Measurements from ENCODE around the gene ZBTB20.

DNA sequence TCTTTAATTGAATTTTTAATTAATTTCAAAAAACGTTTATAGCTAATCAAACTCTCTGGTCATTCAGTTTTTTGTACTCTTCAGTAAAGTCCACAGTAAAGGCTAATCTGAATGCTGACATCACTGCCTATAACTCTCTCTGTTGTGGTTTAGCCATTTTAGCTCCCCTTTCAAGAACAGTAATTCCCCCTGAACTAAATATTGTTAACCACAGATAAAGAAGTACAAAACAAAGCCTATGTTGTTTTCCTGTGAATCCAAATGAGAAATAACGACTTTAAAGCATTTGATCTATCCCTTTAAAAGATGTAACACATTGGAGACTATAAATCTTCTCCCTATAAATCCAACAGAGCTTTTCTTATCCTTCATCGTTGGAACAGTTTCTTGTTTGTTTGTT is 94.2 kb downstream of the ZBTB20 start:
- TF ChIP-seq, protein P1, sequence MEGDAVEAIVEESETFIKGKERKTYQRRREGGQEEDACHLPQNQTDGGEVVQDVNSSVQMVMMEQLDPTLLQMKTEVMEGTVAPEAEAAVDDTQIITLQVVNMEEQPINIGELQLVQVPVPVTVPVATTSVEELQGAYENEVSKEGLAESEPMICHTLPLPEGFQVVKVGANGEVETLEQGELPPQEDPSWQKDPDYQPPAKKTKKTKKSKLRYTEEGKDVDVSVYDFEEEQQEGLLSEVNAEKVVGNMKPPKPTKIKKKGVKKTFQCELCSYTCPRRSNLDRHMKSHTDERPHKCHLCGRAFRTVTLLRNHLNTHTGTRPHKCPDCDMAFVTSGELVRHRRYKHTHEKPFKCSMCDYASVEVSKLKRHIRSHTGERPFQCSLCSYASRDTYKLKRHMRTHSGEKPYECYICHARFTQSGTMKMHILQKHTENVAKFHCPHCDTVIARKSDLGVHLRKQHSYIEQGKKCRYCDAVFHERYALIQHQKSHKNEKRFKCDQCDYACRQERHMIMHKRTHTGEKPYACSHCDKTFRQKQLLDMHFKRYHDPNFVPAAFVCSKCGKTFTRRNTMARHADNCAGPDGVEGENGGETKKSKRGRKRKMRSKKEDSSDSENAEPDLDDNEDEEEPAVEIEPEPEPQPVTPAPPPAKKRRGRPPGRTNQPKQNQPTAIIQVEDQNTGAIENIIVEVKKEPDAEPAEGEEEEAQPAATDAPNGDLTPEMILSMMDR (IDR thresholded peaks at IDR 0.05; ENCODE audit: low read depth, low read length) = no peak
- TF ChIP-seq EZH2phosphoT487 (IDR thresholded peaks at IDR 0.05; ENCODE audit: low read depth) = no peak

All from OCI-LY3 (cell line).